ENCODE results near the gene ZNF385B. TPM values are rescaled to one million over a fixed set of nuclear protein-coding genes. Genes with fewer than 3 reads are reported as not detected.

ZNF385B gene
- total and polyA plus RNA-seq, 4 donors = 3.0 to 7.2 (median 3.9) TPM

DNA sequence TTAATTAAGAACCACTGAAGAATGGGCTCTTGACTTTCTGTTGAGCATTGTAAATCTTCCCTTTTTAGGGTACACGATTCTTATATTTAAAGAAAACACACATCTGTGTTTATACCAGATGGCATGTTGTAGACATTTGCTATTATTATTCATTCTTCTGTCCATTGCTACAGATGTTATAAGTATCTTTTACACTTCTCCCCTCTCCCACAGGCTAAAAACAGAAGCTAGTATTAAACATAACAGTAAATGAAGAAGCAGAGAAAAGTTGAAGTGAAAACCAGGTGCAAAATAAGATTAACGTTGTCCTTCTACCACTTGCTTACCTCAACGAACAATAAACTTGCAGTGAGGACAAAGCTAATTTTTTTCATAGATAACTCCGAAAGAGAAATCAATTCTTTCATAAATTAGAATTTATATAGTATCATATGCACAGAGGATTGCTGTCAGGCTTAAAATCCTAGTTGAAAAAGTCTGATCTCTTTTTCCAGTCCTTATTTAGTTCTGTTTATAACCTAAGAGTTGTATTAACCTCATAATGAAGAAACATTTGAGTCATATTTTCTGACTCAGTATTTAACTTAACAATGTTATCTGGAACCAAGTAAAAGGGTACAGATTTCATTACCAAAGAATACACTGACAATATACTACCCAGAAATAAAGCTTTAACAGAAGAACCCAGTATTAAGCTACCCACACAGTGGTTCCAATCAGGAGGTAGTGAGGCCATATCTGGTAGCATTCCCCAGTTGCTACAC lies 16.4 kb upstream of the ZNF385B start (continued):
- TF ChIP-seq TAF1 (conservative IDR thresholded peaks at IDR 0.05) (no peak), HNF4G (IDR thresholded peaks at IDR 0.05) (no peak), RAD21 (IDR thresholded peaks at IDR 0.05) (no peak), FOXA2 (IDR thresholded peaks at IDR 0.05) (no peak), FOXA1 (IDR thresholded peaks at IDR 0.05) (no peak), RXRA (IDR thresholded peaks at IDR 0.05) (no peak), JUND (IDR thresholded peaks at IDR 0.05) (no peak), YY1 (IDR thresholded peaks at IDR 0.05) (no peak)
- TF ChIP-seq, protein P1, sequence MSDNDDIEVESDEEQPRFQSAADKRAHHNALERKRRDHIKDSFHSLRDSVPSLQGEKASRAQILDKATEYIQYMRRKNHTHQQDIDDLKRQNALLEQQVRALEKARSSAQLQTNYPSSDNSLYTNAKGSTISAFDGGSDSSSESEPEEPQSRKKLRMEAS (IDR thresholded peaks at IDR 0.05) = no peak
- TF ChIP-seq, protein P2, sequence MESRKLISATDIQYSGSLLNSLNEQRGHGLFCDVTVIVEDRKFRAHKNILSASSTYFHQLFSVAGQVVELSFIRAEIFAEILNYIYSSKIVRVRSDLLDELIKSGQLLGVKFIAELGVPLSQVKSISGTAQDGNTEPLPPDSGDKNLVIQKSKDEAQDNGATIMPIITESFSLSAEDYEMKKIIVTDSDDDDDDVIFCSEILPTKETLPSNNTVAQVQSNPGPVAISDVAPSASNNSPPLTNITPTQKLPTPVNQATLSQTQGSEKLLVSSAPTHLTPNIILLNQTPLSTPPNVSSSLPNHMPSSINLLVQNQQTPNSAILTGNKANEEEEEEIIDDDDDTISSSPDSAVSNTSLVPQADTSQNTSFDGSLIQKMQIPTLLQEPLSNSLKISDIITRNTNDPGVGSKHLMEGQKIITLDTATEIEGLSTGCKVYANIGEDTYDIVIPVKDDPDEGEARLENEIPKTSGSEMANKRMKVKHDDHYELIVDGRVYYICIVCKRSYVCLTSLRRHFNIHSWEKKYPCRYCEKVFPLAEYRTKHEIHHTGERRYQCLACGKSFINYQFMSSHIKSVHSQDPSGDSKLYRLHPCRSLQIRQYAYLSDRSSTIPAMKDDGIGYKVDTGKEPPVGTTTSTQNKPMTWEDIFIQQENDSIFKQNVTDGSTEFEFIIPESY (IDR thresholded peaks at IDR 0.05) = no peak

DNA sequence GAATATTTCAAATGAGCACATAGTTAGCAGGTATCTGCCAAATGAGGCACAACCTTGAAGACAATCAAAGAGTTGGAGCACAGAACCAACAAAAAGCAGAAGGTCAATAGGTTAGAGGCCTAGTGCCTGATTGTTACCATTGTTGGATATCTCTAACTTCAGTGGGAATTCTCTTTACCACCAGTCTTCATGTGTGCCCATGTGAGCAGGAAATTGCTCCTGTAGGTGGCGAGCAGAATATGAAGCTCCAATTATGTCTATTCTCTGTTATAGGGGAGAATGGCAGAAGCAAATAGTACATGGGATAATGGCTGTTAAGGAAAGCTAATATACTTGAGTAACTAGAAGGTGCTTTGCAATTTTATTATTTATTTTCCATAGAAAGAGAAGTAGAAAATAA lies 14.9 kb upstream of the ZNF385B start:
- DNase-seq (ENCODE audit: low spot score) = no peak
- 86% methylated on average over 1 of the region's 1 CpG for whole genome bisulfite sequencing

More for the DNA sequence above, 14.9 kb upstream of the ZNF385B start:
- no peaks in the 10 kb centered on the region for H3K9me3 ChIP-seq (ENCODE audit: control insufficient read depth in 4 of 4, low read length in 3 of 4)
- no peaks in the 10 kb centered on the region for H3K27me3 ChIP-seq (ENCODE audit: control insufficient read depth in 4 of 4, insufficient read depth in 4 of 4, low read length in 3 of 4)
- no peaks in the 10 kb centered on the region for H3K4me1 ChIP-seq (ENCODE audit: control insufficient read depth in 4 of 4, insufficient read depth in 4 of 4, low read length in 3 of 4)
- no peak overlapping the region for H3K27ac ChIP-seq (ENCODE audit: low read depth in 1 of 2, low read length in 2 of 2)
- TF ChIP-seq, protein P3, sequence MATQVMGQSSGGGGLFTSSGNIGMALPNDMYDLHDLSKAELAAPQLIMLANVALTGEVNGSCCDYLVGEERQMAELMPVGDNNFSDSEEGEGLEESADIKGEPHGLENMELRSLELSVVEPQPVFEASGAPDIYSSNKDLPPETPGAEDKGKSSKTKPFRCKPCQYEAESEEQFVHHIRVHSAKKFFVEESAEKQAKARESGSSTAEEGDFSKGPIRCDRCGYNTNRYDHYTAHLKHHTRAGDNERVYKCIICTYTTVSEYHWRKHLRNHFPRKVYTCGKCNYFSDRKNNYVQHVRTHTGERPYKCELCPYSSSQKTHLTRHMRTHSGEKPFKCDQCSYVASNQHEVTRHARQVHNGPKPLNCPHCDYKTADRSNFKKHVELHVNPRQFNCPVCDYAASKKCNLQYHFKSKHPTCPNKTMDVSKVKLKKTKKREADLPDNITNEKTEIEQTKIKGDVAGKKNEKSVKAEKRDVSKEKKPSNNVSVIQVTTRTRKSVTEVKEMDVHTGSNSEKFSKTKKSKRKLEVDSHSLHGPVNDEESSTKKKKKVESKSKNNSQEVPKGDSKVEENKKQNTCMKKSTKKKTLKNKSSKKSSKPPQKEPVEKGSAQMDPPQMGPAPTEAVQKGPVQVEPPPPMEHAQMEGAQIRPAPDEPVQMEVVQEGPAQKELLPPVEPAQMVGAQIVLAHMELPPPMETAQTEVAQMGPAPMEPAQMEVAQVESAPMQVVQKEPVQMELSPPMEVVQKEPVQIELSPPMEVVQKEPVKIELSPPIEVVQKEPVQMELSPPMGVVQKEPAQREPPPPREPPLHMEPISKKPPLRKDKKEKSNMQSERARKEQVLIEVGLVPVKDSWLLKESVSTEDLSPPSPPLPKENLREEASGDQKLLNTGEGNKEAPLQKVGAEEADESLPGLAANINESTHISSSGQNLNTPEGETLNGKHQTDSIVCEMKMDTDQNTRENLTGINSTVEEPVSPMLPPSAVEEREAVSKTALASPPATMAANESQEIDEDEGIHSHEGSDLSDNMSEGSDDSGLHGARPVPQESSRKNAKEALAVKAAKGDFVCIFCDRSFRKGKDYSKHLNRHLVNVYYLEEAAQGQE (IDR thresholded peaks at IDR 0.05) = no peak
- no peak for TF ChIP-seq JUND (IDR thresholded peaks at IDR 0.05)
- no peak for TF ChIP-seq GABPA (IDR thresholded peaks at IDR 0.05 in 1 of 2, conservative IDR thresholded peaks at IDR 0.05 in 1 of 2)
- no peak for TF ChIP-seq NR2F2 (IDR thresholded peaks at IDR 0.05)
- no peak for TF ChIP-seq RAD21 (IDR thresholded peaks at IDR 0.05)
- TF ChIP-seq HNF4G (IDR thresholded peaks at IDR 0.05) = no peak
- no peak for TF ChIP-seq TAF1 (conservative IDR thresholded peaks at IDR 0.05)
- TF ChIP-seq FOXA1 (IDR thresholded peaks at IDR 0.05) = no peak
- no peak for TF ChIP-seq SP1 (IDR thresholded peaks at IDR 0.05)
- TF ChIP-seq, protein P4, sequence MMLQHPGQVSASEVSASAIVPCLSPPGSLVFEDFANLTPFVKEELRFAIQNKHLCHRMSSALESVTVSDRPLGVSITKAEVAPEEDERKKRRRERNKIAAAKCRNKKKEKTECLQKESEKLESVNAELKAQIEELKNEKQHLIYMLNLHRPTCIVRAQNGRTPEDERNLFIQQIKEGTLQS (IDR thresholded peaks at IDR 0.05) = no peak
- TF ChIP-seq RXRA (IDR thresholded peaks at IDR 0.05) = no peak
- TF ChIP-seq EGR1 (IDR thresholded peaks at IDR 0.05; ENCODE audit: low read depth in 2 of 2) = no peak
- TF ChIP-seq FOXA2 (IDR thresholded peaks at IDR 0.05) = no peak
- TF ChIP-seq, protein P5, sequence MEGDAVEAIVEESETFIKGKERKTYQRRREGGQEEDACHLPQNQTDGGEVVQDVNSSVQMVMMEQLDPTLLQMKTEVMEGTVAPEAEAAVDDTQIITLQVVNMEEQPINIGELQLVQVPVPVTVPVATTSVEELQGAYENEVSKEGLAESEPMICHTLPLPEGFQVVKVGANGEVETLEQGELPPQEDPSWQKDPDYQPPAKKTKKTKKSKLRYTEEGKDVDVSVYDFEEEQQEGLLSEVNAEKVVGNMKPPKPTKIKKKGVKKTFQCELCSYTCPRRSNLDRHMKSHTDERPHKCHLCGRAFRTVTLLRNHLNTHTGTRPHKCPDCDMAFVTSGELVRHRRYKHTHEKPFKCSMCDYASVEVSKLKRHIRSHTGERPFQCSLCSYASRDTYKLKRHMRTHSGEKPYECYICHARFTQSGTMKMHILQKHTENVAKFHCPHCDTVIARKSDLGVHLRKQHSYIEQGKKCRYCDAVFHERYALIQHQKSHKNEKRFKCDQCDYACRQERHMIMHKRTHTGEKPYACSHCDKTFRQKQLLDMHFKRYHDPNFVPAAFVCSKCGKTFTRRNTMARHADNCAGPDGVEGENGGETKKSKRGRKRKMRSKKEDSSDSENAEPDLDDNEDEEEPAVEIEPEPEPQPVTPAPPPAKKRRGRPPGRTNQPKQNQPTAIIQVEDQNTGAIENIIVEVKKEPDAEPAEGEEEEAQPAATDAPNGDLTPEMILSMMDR (IDR thresholded peaks at IDR 0.05; ENCODE audit: low read depth, low read length, missing input control) = no peak
- TF ChIP-seq, protein P1 (IDR thresholded peaks at IDR 0.05) = no peak
- H3K36me3 ChIP-seq (ENCODE audit: control insufficient read depth in 4 of 4, insufficient read depth in 3 of 4, low read depth in 1 of 4, low read length in 3 of 4) = no peaks in the 10 kb centered on the region
- H3K9ac ChIP-seq (ENCODE audit: low read depth in 1 of 2, low read length in 2 of 2) = no peak overlapping the region
- H3K4me3 ChIP-seq (ENCODE audit: low read depth in 1 of 3, low read length in 3 of 3) = no peak overlapping the region
